ENCODE results near the gene AP2A2.

DNA sequence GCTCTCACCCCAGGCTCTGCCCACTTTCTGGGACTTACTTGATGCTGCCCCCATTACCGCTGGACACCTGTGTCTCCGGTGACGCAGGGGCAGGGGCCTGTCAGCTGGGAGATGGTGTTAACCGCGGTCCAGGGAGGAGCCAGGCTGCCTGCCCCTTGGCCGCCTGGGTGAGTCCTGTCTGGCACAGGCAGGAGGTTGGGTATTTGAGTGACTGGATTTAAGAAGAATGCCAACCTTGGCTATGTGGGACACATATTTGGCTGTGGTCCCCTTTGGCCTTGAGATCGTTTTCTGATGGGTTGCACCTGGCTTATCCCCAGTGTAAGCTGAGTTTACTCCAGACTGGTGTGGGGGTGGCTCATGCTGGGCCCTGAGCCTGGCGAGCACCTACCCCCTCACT is 108.3 kb downstream of the AP2A2 start:
- TF ChIP-seq, protein P1, sequence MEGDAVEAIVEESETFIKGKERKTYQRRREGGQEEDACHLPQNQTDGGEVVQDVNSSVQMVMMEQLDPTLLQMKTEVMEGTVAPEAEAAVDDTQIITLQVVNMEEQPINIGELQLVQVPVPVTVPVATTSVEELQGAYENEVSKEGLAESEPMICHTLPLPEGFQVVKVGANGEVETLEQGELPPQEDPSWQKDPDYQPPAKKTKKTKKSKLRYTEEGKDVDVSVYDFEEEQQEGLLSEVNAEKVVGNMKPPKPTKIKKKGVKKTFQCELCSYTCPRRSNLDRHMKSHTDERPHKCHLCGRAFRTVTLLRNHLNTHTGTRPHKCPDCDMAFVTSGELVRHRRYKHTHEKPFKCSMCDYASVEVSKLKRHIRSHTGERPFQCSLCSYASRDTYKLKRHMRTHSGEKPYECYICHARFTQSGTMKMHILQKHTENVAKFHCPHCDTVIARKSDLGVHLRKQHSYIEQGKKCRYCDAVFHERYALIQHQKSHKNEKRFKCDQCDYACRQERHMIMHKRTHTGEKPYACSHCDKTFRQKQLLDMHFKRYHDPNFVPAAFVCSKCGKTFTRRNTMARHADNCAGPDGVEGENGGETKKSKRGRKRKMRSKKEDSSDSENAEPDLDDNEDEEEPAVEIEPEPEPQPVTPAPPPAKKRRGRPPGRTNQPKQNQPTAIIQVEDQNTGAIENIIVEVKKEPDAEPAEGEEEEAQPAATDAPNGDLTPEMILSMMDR (IDR thresholded peaks at IDR 0.05), result no peak
- TF ChIP-seq POLR2A (IDR thresholded peaks at IDR 0.05), result no peak

Measured in vagina (tissue), 2 donors.